A549 (cell line): ENCODE measurements around the gene COPZ1. TPM values are rescaled to one million over a fixed set of nuclear protein-coding genes. Genes with fewer than 3 reads are reported as not detected.

Experiments used
- ATAC-seq, 2 experiments: fragments of 200-7000 bp in 1 of 2; fragments of >200 bp in 1 of 2; cut with Nextera tagmentation in 1 of 2; cut with Tn5 transposase in 1 of 2; 3 replicates each; pipeline versions ENCODE4 v1.8.0 to v1.9.1; 2018 to 2020; ENCODE audit warnings: mild to moderate bottlenecking in 1 of 2, moderate library complexity in 1 of 2
- CTCF ChIA-PET: fragments of 300-600 bp; sonication (Branson Sonifier 250); formaldehyde crosslinking; extraction: SDS; loops from one replicate; lab custom pipeline; 2021; ENCODE audit warnings: antibody characterized with exemption, inconsistent platforms; lab: Yijun Ruan, JAX
- POLR2A ChIA-PET: fragments of 350-600 bp; formaldehyde crosslinking; extraction: SDS; loops from one replicate; lab custom pipeline; 2021; ENCODE audit warnings: antibody characterized with exemption, inconsistent platforms; lab: Yijun Ruan, JAX
- DNase-seq, 2 experiments: peaks; one replicate each; pipeline versions ENCODE4 v3.0.0 to v3.0.0-alpha.2; 2011 to 2016; ENCODE audit warnings: low read depth in 1 of 2, low spot score in 1 of 2
- FAIRE-seq: peaks from 2 replicates; lab custom pipeline; 2011; peaks lifted over from hg19 to GRCh38; lab: Jason Lieb, UNC
- H3K27ac ChIP-seq, 2 experiments: fragments of >200 bp; sonication (Bioruptor Twin); formaldehyde crosslinking; 3 replicates each; pipeline ENCODE4 v1.5.1; 2016 to 2017
- H3K4me1 ChIP-seq: fragments of >200 bp; sonication (Bioruptor Twin); formaldehyde crosslinking; 3 replicates; pipeline ENCODE4 v1.6.1; 2016
- H3K4me2 ChIP-seq: fragments of >200 bp; sonication (Bioruptor Twin); formaldehyde crosslinking; 3 replicates; pipeline ENCODE4 v1.6.1; 2016
- H3K4me3 ChIP-seq: fragments of >200 bp; sonication (Bioruptor Twin); formaldehyde crosslinking; 3 replicates; pipeline ENCODE4 v1.5.1; 2016
- H3K9me3 ChIP-seq: fragments of >200 bp; sonication (Bioruptor Twin); formaldehyde crosslinking; 3 replicates; pipeline ENCODE4 v1.6.1; 2016
- BHLHE40 ChIP-seq: IDR thresholded peaks from 2 replicates; pipeline ENCODE4 v1.6.1; 2012; ENCODE audit warnings: low read depth, low read length, inconsistent platforms
- CBX2 ChIP-seq: fragments of 200-600 bp; sonication (generic); IDR thresholded peaks from 2 replicates; pipeline ENCODE4 v1.6.1; 2016; ENCODE audit warnings: low read depth, mild to moderate bottlenecking, borderline replicate concordance
- CHD4 ChIP-seq: fragments of 200-600 bp; sonication (generic); IDR thresholded peaks from 2 replicates; pipeline ENCODE4 v1.6.1; 2016; ENCODE audit warnings: antibody characterized with exemption, mild to moderate bottlenecking, borderline replicate concordance
- E2F6 ChIP-seq: IDR thresholded peaks from 2 replicates; pipeline ENCODE4 v1.6.1; 2012; ENCODE audit warnings: low read depth, borderline replicate concordance
- ESRRA ChIP-seq: fragments of 150-350 bp; IDR thresholded peaks from 2 replicates; pipeline ENCODE4 v1.6.1; 2014; ENCODE audit warnings: mild to moderate bottlenecking, low read length, borderline replicate concordance
- FOSB ChIP-seq: fragments of 250-450 bp; sonication (Bioruptor Pico); IDR thresholded peaks from 2 replicates; pipeline ENCODE4 v1.5.0; 2020; ENCODE audit warnings: mild to moderate bottlenecking, moderate library complexity
- FOXS1 ChIP-seq: fragments of 250-450 bp; sonication (Bioruptor Pico); IDR thresholded peaks from 2 replicates; pipeline ENCODE4 v1.5.0; 2020; ENCODE audit warnings: mild to moderate bottlenecking, moderate library complexity
- GATA3 ChIP-seq: IDR thresholded peaks from 2 replicates; pipeline ENCODE4 v1.6.1; 2012; ENCODE audit warnings: borderline replicate concordance
- HDAC2 ChIP-seq: fragments of 200-600 bp; sonication (generic); IDR thresholded peaks from 2 replicates; pipeline ENCODE4 v1.6.1; 2016
- KDM5A ChIP-seq: fragments of 200-600 bp; sonication (generic); IDR thresholded peaks from 2 replicates; pipeline ENCODE4 v1.6.1; 2016; ENCODE audit warnings: antibody characterized with exemption, mild to moderate bottlenecking
- MAFK ChIP-seq: fragments of 450-650 bp; IDR thresholded peaks from 2 replicates; pipeline ENCODE4 v1.6.1; 2014; ENCODE audit not compliant: partially characterized antibody
- MAZ ChIP-seq: fragments of 150-350 bp; IDR thresholded peaks from 2 replicates; pipeline ENCODE4 v1.6.1; 2014; ENCODE audit warnings: antibody characterized with exemption, low read depth, low read length, borderline replicate concordance
- MYC ChIP-seq: IDR thresholded peaks from 2 replicates; pipeline ENCODE4 v1.6.1; 2012; ENCODE audit warnings: mild to moderate bottlenecking, inconsistent platforms, low read length, improper control_type of control experiment, borderline replicate concordance
- NFE2L2 ChIP-seq: fragments of 150-350 bp; conservative IDR thresholded peaks from 2 replicates; pipeline ENCODE4 v1.6.1; 2014; ENCODE audit warnings: low read length
- NR3C1 ChIP-seq: fragments of >200 bp; sonication (Bioruptor Twin); formaldehyde crosslinking; IDR thresholded peaks from 3 replicates; pipeline ENCODE4 v1.6.1; 2017
- PHF8 ChIP-seq: fragments of 200-600 bp; sonication (generic); IDR thresholded peaks from 2 replicates; pipeline ENCODE4 v1.6.1; 2016; ENCODE audit warnings: low read depth, mild to moderate bottlenecking, antibody characterized with exemption, moderate library complexity, borderline replicate concordance
- POLR2A ChIP-seq: IDR thresholded peaks from 2 replicates; pipeline ENCODE4 v1.6.1; 2012; ENCODE audit warnings: mild to moderate bottlenecking, low read length
- RCOR1 ChIP-seq: fragments of 150-350 bp; IDR thresholded peaks from 2 replicates; pipeline ENCODE4 v1.6.1; 2014; ENCODE audit warnings: antibody characterized with exemption, low read length, low read depth
- RNF2 ChIP-seq: fragments of 200-600 bp; sonication (generic); IDR thresholded peaks from 2 replicates; pipeline ENCODE4 v1.6.1; 2016; ENCODE audit warnings: low read depth, mild to moderate bottlenecking, antibody characterized with exemption, moderate library complexity, borderline replicate concordance
- SMC3 ChIP-seq: fragments of >200 bp; sonication (Bioruptor Twin); formaldehyde crosslinking; IDR thresholded peaks from 3 replicates; pipeline ENCODE4 v1.6.1; 2018; ENCODE audit warnings: inconsistent platforms
- TP53 ChIP-seq: fragments of 250-450 bp; sonication (Bioruptor Pico); IDR thresholded peaks from 2 replicates; pipeline ENCODE4 v1.5.0; 2021; ENCODE audit warnings: mild to moderate bottlenecking, moderate library complexity
- ZC3H11A ChIP-seq: fragments of 450-650 bp; IDR thresholded peaks from 2 replicates; pipeline ENCODE4 v1.6.1; 2014; ENCODE audit warnings: antibody characterized with exemption, mild to moderate bottlenecking
- ZNF302 ChIP-seq: fragments of 250-450 bp; sonication (Bioruptor Pico); IDR thresholded peaks from 2 replicates; pipeline ENCODE4 v1.9.0; 2021; ENCODE audit warnings: inconsistent platforms, mild to moderate bottlenecking, moderate library complexity
- WGBS: methylation state at CpG from one replicate; pipeline ENCODE4 v1.1.6; 2017; ENCODE audit errors: missing lambda C conversion rate; 5-methylcytosine and 5-hydroxymethylcytosine counted together
- polyA plus RNA-seq, 4 experiments: library from polyadenylated mRNA; depleted of rRNA in 3 of 4; stranded (reverse); fragments of >200 nt; fragmentation: RNase III in 1 of 4; extraction: RNeasy Plus Mini Kit Qiagen cat#74134 plus additional on column Dnase treatment in 1 of 4; gene quantifications; 2 replicates in 3 of 4; 3 replicates in 1 of 4; pipeline ENCODE4 v1.2.3, GENCODE V29; 2011 to 2017
- TF ChIP-seq, protein P1 (sequence below): fragments of 450-650 bp; IDR thresholded peaks from 2 replicates; pipeline ENCODE4 v1.6.1; 2014; ENCODE audit warnings: antibody characterized with exemption
- TF ChIP-seq, protein P2 (sequence below): fragments of 250-450 bp; sonication (Bioruptor Pico); IDR thresholded peaks from 2 replicates; pipeline ENCODE4 v1.5.0; 2021; ENCODE audit warnings: mild to moderate bottlenecking, moderate library complexity, borderline replicate concordance

COPZ1 gene
- polyA plus RNA-seq, 2 of the 4 experiments (the other 2 are of a cell fraction), result 300 to 613 TPM

DNA sequence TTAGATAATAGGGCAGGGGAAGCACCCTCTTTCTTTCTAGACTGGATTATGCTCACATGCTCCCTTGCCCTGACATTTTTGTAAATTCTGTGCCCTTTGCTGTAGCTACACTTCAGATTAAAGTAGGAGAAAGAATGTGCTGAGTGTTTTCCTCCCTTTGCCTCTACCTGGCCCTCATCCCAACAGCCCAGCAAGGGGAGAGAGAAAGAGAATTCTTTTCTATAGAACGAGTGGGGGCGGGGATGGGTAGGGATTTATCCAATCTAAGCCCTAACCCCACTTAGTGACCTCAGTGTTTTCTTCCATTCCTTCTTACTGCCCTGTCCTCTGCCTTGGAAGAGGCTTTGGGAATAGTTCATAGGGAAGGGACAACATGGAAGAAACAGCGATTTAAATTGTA, 25.8 kb downstream of the COPZ1 start:
- H3K27ac ChIP-seq, result no peak overlapping the region
- TF ChIP-seq RCOR1 (no peak), ZC3H11A (no peak), HDAC2 (no peak), KDM5A (no peak), ESRRA (no peak), FOXS1 (CRISPR knock-in tag) (no peak), MAZ (no peak), BHLHE40 (no peak), PHF8 (no peak), MAFK (no peak), NFE2L2 (no peak), E2F6 (no peak), NR3C1 (no peak)
- TF ChIP-seq, protein P1, sequence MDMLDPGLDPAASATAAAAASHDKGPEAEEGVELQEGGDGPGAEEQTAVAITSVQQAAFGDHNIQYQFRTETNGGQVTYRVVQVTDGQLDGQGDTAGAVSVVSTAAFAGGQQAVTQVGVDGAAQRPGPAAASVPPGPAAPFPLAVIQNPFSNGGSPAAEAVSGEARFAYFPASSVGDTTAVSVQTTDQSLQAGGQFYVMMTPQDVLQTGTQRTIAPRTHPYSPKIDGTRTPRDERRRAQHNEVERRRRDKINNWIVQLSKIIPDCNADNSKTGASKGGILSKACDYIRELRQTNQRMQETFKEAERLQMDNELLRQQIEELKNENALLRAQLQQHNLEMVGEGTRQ, result no peak
- TF ChIP-seq, protein P2, sequence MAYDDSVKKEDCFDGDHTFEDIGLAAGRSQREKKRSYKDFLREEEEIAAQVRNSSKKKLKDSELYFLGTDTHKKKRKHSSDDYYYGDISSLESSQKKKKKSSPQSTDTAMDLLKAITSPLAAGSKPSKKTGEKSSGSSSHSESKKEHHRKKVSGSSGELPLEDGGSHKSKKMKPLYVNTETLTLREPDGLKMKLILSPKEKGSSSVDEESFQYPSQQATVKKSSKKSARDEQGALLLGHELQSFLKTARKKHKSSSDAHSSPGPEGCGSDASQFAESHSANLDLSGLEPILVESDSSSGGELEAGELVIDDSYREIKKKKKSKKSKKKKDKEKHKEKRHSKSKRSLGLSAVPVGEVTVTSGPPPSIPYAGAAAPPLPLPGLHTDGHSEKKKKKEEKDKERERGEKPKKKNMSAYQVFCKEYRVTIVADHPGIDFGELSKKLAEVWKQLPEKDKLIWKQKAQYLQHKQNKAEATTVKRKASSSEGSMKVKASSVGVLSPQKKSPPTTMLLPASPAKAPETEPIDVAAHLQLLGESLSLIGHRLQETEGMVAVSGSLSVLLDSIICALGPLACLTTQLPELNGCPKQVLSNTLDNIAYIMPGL (CRISPR knock-in tag), result no peak
- TF ChIP-seq, all 56 proteins: peak for 0
- ATAC-seq, result no peak

DNA sequence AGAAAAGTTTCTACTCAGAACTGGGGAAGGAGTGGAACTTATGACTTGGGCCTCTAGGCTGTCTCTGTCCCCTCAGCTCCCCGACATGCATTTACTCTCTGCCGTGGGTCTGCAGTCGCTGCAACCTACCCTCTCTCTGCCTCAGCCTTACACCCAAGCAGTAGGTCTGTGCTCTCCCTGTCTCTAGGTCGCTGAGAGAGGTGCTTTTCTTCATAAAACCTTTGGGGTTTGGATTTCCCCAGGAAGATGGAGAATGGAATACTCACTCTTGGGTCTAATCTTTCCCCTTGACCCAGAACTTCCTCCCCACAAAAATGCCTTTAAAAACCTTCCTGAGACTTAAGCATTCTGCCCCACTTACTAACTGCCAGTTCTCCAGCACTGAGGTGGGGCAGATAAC, 26.4 kb downstream of the COPZ1 start:
- ChIA-PET CTCF (interaction anchor here (0.8 to 5.1 kb wide), 12 partner anchors 8 to 159 kb away, joined by 3 to 38 read pairs (median 5); no protein-coding TSS in a partner anchor), POLR2A (interaction anchor here (2.1 kb wide), 1 partner anchor 8 kb away, joined by 6 read pairs; no protein-coding TSS in a partner anchor)
- H3K27ac ChIP-seq, result no peak overlapping the region
- H3K4me1 ChIP-seq, result peaks cover 12% of the 10 kb centered on the region; the same call in 1 of the 3 replicates
- 86% methylated on average over 4 of the region's 4 CpGs for WGBS
- H3K4me2 ChIP-seq, result no peak overlapping the region
- ATAC-seq (no peak), FAIRE-seq (no peak), DNase-seq (no peak)
- no peak for TF ChIP-seq TP53
- TF ChIP-seq NFE2L2, result no peak
- TF ChIP-seq CHD4, result no peak
- no peak for TF ChIP-seq ZC3H11A
- no peak for TF ChIP-seq MYC
- no peak for TF ChIP-seq NR3C1
- H3K9me3 ChIP-seq, result no peaks in the 10 kb centered on the region
- no peak overlapping the region for H3K4me3 ChIP-seq

More for the DNA sequence above, 25.8 kb downstream of the COPZ1 start:
- Histone ChIP-seq H3K9me3 (no peaks in the 10 kb centered on the region), H3K4me2 (no peak overlapping the region), H3K4me3 (no peak overlapping the region), H3K4me1 (peaks cover 12% of the 10 kb centered on the region; the same call in 1 of the 3 replicates)
- FAIRE-seq, result no peak
- WGBS, result 88% methylated on average over 3 of the region's 3 CpGs
- ChIA-PET POLR2A (interaction anchor here (2.1 kb wide), 1 partner anchor 9 kb away, joined by 6 read pairs; no protein-coding TSS in a partner anchor), CTCF (interaction anchor here (0.7 to 5.1 kb wide), 11 partner anchors 11 to 159 kb away, joined by 3 to 38 read pairs (median 4); no protein-coding TSS in a partner anchor)
- DNase-seq, result no peak

GRCh38 chr12:54352022-54352531, 27.1 kb downstream of the COPZ1 start:
- Histone ChIP-seq H3K4me3 (no peak overlapping the region), H3K9me3 (no peaks in the 10 kb centered on the region), H3K27ac (no peak overlapping the region), H3K4me2 (no peak overlapping the region), H3K4me1 (peaks cover 12% of the 10 kb centered on the region; the same call in 1 of the 3 replicates)
- whole genome bisulfite sequencing, result 94% methylated on average over 21 of the region's 21 CpGs
- DNase-seq (no peak), FAIRE-seq (no peak), ATAC-seq (no peak)
- ChIA-PET POLR2A (interaction anchor here (0.6 to 1.8 kb wide), 2 partner anchors 16 to 72 kb away, joined by 3 to 4 read pairs; partner anchors contain the start of genes CBX5 and HNRNPA1), CTCF (interaction anchor here (0.7 to 5.1 kb wide), 13 partner anchors 9 to 161 kb away, joined by 3 to 38 read pairs (median 5); partner anchors contain the start of gene COPZ1)
- TF ChIP-seq GATA3 (no peak), PHF8 (no peak), ZNF302 (CRISPR knock-in tag) (no peak), CBX2 (no peak), RNF2 (no peak), SMC3 (no peak), POLR2A (no peak), FOSB (CRISPR knock-in tag) (no peak)
